Measurements from ENCODE around the gene PRSS33.
A peak's percentile ranks its signal among the peaks of the same experiment; 100 is the strongest.

PRSS33 gene

GRCh38 chr16:2761886-2762583 is 25.3 kb downstream of the PRSS33 start:
- DNase-seq = no peak

- DNase-seq = no peak
These were observed 25.9 kb downstream of the PRSS33 start for GRCh38 chr16:2761472-2761871.

- DNase-seq = no peak
These were observed 30.0 kb downstream of the PRSS33 start for GRCh38 chr16:2757344-2757743.

- DNase-seq = no peak
These were observed 30.9 kb downstream of the PRSS33 start for GRCh38 chr16:2756288-2757015.

- DNase-seq = no peak
These were observed 32.2 kb downstream of the PRSS33 start for GRCh38 chr16:2755158-2755557.

- no peak for DNase-seq
These were observed 33.7 kb downstream of the PRSS33 start for GRCh38 chr16:2753733-2754020.

GRCh38 chr16:2752850-2753732 is 34.3 kb downstream of the PRSS33 start:
- DNase-seq = peak; percentile 76

- DNase-seq = peak; percentile 95
These were observed 35.1 kb downstream of the PRSS33 start, which contains the start of gene SRRM2 for GRCh38 chr16:2752035-2752849. Gene SRRM2 (plus strand): TSS chr16:2752638. CDS start chr16:2756365, 3,727 bp downstream.

GRCh38 chr16:2751577-2752034 is 35.8 kb downstream of the PRSS33 start:
- no peak for DNase-seq

GRCh38 chr16:2749936-2750335 is 37.4 kb downstream of the PRSS33 start:
- DNase-seq = no peak

GRCh38 chr16:2749476-2749875 is 37.9 kb downstream of the PRSS33 start:
- DNase-seq = no peak

- DNase-seq = no peak
These were observed 38.5 kb downstream of the PRSS33 start for GRCh38 chr16:2748757-2749455.

- no peak for DNase-seq
These were observed 41.4 kb downstream of the PRSS33 start for GRCh38 chr16:2745961-2746360.

GRCh38 chr16:2745116-2745890 is 42.1 kb downstream of the PRSS33 start:
- no peak for DNase-seq

GRCh38 chr16:2744711-2745110 is 42.6 kb downstream of the PRSS33 start:
- no peak for DNase-seq

GRCh38 chr16:2743007-2743810 is 44.2 kb downstream of the PRSS33 start:
- no peak for DNase-seq

- no peak for DNase-seq
These were observed 44.9 kb downstream of the PRSS33 start for GRCh38 chr16:2742323-2743006.

GRCh38 chr16:2741168-2741567 is 46.2 kb downstream of the PRSS33 start:
- no peak for DNase-seq

- no peak for DNase-seq
These were observed 46.9 kb downstream of the PRSS33 start for GRCh38 chr16:2740476-2740875.
